ENCODE measurements around the gene COMMD3. TPM values are rescaled to one million over a fixed set of nuclear protein-coding genes. Genes with fewer than 3 reads are reported as not detected.

COMMD3 gene
- total RNA-seq, 1 donor: 53.9 TPM

GRCh38 chr10:22363305-22363704 lies 47.1 kb downstream of the COMMD3 start:
- Histone ChIP-seq H3K4me3 (ENCODE audit: insufficient read depth, low read length) (no peak overlapping the region), H3K79me2 (ENCODE audit: insufficient read depth, low read length) (no peaks in the 10 kb centered on the region), H3K9me3 (ENCODE audit: low read depth, low read length) (no peaks in the 10 kb centered on the region), H4K20me1 (ENCODE audit: insufficient read depth, low read length) (no peaks in the 10 kb centered on the region), H3K36me3 (ENCODE audit: insufficient read depth, low read length) (no peaks in the 10 kb centered on the region), H2AFZ (ENCODE audit: low read length) (no peak overlapping the region), H3K4me1 (ENCODE audit: insufficient read depth, low read length) (no peaks in the 10 kb centered on the region), H3K4me2 (ENCODE audit: insufficient read depth, low read length) (no peak overlapping the region), H3K27ac (ENCODE audit: low read depth, low read length) (no peak overlapping the region), H3K27me3 (ENCODE audit: insufficient read depth, low read length) (no peaks in the 10 kb centered on the region)
- no peak for TF ChIP-seq CTCF (IDR thresholded peaks at IDR 0.05; ENCODE audit: extremely low read depth, low read depth, low read length)
- no peak for DNase-seq (ENCODE audit: insufficient read length, low spot score, missing footprints)

- no peak overlapping the region for H3K27ac ChIP-seq (ENCODE audit: low read depth, low read length)
- no peak overlapping the region for H3K4me2 ChIP-seq (ENCODE audit: insufficient read depth, low read length)
- TF ChIP-seq CTCF (IDR thresholded peaks at IDR 0.05; ENCODE audit: extremely low read depth, low read depth, low read length): no peak
- no peaks in the 10 kb centered on the region for H3K27me3 ChIP-seq (ENCODE audit: insufficient read depth, low read length)
- H3K4me3 ChIP-seq (ENCODE audit: insufficient read depth, low read length): no peak overlapping the region
- H3K36me3 ChIP-seq (ENCODE audit: insufficient read depth, low read length): no peaks in the 10 kb centered on the region
- H3K79me2 ChIP-seq (ENCODE audit: insufficient read depth, low read length): no peaks in the 10 kb centered on the region
- no peaks in the 10 kb centered on the region for H4K20me1 ChIP-seq (ENCODE audit: insufficient read depth, low read length)
- no peak for DNase-seq (ENCODE audit: insufficient read length, low spot score, missing footprints)
- no peaks in the 10 kb centered on the region for H3K9me3 ChIP-seq (ENCODE audit: low read depth, low read length)
- H3K4me1 ChIP-seq (ENCODE audit: insufficient read depth, low read length): no peaks in the 10 kb centered on the region
- no peak overlapping the region for H2AFZ ChIP-seq (ENCODE audit: low read length)
Measured at GRCh38 chr10:22364407-22365140, 48.4 kb downstream of the COMMD3 start.

- H2AFZ ChIP-seq (ENCODE audit: low read length): no peak overlapping the region
- DNase-seq (ENCODE audit: insufficient read length, low spot score, missing footprints): no peak
- H3K9me3 ChIP-seq (ENCODE audit: low read depth, low read length): no peaks in the 10 kb centered on the region
- H4K20me1 ChIP-seq (ENCODE audit: insufficient read depth, low read length): no peaks in the 10 kb centered on the region
- no peaks in the 10 kb centered on the region for H3K27me3 ChIP-seq (ENCODE audit: insufficient read depth, low read length)
- TF ChIP-seq CTCF (IDR thresholded peaks at IDR 0.05; ENCODE audit: extremely low read depth, low read depth, low read length): no peak
- H3K36me3 ChIP-seq (ENCODE audit: insufficient read depth, low read length): no peaks in the 10 kb centered on the region
- H3K4me2 ChIP-seq (ENCODE audit: insufficient read depth, low read length): no peak overlapping the region
- no peak overlapping the region for H3K4me3 ChIP-seq (ENCODE audit: insufficient read depth, low read length)
- H3K4me1 ChIP-seq (ENCODE audit: insufficient read depth, low read length): no peaks in the 10 kb centered on the region
- no peaks in the 10 kb centered on the region for H3K79me2 ChIP-seq (ENCODE audit: insufficient read depth, low read length)
- H3K27ac ChIP-seq (ENCODE audit: low read depth, low read length): no peak overlapping the region
Measured at GRCh38 chr10:22365233-22365632, 49.0 kb downstream of the COMMD3 start.

- Histone ChIP-seq H3K4me2 (ENCODE audit: insufficient read depth, low read length) (no peak overlapping the region), H3K36me3 (ENCODE audit: insufficient read depth, low read length) (no peaks in the 10 kb centered on the region), H2AFZ (ENCODE audit: low read length) (no peak overlapping the region), H3K27me3 (ENCODE audit: insufficient read depth, low read length) (no peaks in the 10 kb centered on the region), H3K4me3 (ENCODE audit: insufficient read depth, low read length) (no peak overlapping the region), H3K9me3 (ENCODE audit: low read depth, low read length) (no peaks in the 10 kb centered on the region), H3K27ac (ENCODE audit: low read depth, low read length) (no peak overlapping the region), H4K20me1 (ENCODE audit: insufficient read depth, low read length) (no peaks in the 10 kb centered on the region), H3K79me2 (ENCODE audit: insufficient read depth, low read length) (no peaks in the 10 kb centered on the region), H3K4me1 (ENCODE audit: insufficient read depth, low read length) (no peaks in the 10 kb centered on the region)
- no peak for DNase-seq (ENCODE audit: insufficient read length, low spot score, missing footprints)
- TF ChIP-seq CTCF (IDR thresholded peaks at IDR 0.05; ENCODE audit: extremely low read depth, low read depth, low read length): no peak
Measured at GRCh38 chr10:22365644-22366434, 49.7 kb downstream of the COMMD3 start.

Data from osteoblast (primary cell).